ENCODE results near the gene FMN1.

DNA sequence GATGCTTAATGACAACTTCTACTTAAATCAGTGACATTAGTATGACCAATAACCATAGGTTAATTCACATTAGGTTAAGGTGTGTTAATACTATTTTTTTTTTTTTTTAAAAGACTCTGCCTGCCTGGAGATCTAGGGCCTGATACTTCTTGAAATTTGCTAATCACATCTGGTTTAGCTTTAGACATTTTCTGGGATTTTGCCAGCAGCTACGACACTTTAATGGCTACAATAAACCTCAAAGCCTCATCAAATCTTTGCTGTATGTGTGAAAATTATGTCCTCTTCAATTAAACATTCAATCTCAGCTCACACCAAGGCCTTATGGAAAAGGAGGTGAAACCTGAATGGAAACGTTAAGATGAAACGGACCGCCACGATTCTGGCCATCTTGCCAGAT lies 308.8 kb downstream of the FMN1 start:
- TF ChIP-seq ZFP1 (CRISPR knock-in tag; IDR thresholded peaks at IDR 0.05) = no peak
- no peak for TF ChIP-seq POLR2AphosphoS2 (IDR thresholded peaks at IDR 0.05; ENCODE audit: low read depth, low read length)
- no peak for TF ChIP-seq NFIC (IDR thresholded peaks at IDR 0.05; ENCODE audit: low read length)
- TF ChIP-seq POLR2A (IDR thresholded peaks at IDR 0.05; ENCODE audit: insufficient read depth in 1 of 2, low read depth in 2 of 2, low read length in 2 of 2) = no peak
- TF ChIP-seq CEBPB (IDR thresholded peaks at IDR 0.05; ENCODE audit: borderline replicate concordance, low read depth, low read length) = no peak
- TF ChIP-seq, protein P1, sequence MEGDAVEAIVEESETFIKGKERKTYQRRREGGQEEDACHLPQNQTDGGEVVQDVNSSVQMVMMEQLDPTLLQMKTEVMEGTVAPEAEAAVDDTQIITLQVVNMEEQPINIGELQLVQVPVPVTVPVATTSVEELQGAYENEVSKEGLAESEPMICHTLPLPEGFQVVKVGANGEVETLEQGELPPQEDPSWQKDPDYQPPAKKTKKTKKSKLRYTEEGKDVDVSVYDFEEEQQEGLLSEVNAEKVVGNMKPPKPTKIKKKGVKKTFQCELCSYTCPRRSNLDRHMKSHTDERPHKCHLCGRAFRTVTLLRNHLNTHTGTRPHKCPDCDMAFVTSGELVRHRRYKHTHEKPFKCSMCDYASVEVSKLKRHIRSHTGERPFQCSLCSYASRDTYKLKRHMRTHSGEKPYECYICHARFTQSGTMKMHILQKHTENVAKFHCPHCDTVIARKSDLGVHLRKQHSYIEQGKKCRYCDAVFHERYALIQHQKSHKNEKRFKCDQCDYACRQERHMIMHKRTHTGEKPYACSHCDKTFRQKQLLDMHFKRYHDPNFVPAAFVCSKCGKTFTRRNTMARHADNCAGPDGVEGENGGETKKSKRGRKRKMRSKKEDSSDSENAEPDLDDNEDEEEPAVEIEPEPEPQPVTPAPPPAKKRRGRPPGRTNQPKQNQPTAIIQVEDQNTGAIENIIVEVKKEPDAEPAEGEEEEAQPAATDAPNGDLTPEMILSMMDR (CRISPR knock-in tag; IDR thresholded peaks at IDR 0.05) = no peak
- no peak for TF ChIP-seq TSC22D2 (CRISPR knock-in tag; IDR thresholded peaks at IDR 0.05; ENCODE audit: borderline replicate concordance)

All from HepG2 (cell line).